ENCODE measurements around the gene TMF1.
A peak's percentile ranks its signal among the peaks of the same experiment; 100 is the strongest.

Gene TMF1

DNA sequence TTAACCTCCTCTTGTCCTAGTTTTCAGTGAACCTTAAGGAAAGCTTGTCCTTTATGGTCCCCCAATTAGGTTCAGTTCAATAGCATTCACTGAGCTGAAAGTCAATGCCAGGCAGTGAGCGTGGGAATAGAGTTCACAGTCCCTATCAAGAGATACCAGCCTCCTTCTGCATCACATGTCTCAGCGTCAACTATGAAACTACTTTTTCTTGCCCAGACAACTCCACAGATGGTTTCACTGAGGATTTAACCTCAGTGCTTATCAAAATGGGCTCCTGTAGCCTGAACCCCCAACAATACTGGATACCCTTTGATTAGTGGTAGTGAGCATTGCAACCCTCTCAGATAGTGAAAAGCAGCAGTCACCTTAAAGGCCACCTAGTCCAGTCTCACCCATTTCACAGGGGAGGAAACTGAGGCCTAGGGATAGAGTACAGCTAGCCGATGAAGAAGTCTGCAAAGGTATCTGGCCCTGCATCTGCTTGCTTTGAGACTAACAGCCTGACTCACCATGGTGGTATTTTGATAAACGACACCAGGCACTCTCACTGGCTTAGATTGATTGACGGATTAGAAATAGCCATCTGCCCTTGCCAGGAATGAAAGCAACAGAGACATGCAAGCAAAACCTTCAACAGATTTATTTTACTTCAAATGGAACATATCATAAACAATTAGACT, 29.6 kb upstream of the TMF1 start:
- DNase-seq (ENCODE audit: low spot score), result no peak

DNA sequence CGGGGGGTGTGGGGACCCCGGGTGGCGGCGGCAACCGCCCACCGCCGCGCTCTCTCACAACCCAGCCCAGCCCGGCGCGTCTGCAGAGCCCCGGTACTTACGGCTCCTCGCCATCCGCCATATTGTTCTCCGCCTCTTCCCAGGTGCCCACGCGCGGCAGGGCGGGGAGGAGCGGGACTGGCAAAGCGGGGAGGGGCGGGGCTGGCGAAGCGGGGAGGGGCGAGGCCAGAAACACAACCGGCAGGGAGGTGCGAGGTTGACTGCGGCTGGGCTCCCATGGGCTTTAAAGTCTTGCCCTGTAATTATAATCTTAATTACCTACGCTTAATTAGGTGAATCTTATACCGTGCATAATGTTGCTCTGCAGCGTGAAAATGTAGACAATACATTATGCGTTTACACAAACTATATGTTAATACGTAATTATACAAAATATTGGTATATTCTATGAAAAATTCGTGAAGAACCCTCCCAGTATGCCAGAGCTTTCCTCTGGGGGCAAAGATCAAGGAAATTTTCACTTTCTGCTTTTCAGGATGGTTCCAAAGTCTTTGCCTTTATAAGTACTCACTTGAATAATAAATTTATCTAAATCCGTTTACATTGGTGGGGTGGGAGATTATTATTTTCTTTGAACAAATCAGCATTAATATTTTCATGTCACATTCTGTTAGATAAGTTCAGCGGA, 28.2 kb upstream of the TMF1 start, which contains the start of gene UBA3:
TSS of gene UBA3 (minus strand) at position 133 of the 688 bp plus-strand sequence. CDS start at position 121, 12 bp downstream.
- peak; percentile 88 for DNase-seq (ENCODE audit: low spot score)

DNA sequence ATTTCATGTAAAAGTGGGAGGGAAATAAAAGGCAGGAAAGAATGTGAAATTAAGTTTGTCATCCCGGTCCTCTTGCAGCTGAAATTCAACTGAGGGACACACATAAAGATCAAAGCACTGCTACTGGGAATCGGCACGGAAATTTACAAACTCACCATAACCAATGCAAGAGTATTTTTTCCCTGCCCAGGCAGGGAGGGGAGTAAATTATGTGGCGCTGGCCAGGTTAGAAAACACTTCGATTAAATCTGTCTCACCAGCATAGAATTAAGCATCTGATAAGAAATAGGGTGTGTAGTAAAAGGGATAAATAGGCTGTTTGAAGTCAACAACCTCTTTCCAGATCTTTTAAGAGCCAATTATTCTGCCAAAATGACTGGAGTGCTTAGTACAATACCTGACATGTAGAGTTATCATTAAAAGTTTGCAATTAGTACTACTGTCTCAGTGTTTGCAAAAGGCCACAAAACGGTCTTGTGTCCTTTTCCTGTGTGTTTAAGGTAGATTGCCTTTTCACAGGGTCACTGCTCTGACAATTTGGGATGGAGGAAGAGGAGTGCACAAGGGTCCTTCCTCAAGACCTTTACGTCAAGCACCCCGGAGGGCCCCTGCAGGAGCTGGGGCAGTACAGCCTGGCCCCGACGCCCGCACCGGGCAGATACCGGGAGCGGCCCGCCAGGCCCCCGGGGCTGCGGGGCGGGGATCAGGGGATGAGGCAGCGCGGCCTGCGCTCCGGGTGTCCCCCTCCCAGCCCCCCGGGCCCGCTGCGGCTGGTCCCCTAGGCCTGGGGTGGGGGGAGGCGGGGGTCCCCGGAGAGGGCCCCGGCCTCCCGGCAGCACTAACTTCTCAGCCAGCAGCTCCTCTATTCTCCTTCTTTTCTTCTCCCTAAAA, 27.4 kb upstream of the TMF1 start:
- peak; percentile 48 for DNase-seq (ENCODE audit: low spot score)

GRCh38 chr3:69072928-69073327, 20.8 kb upstream of the TMF1 start:
- DNase-seq (ENCODE audit: low spot score), result no peak

DNA sequence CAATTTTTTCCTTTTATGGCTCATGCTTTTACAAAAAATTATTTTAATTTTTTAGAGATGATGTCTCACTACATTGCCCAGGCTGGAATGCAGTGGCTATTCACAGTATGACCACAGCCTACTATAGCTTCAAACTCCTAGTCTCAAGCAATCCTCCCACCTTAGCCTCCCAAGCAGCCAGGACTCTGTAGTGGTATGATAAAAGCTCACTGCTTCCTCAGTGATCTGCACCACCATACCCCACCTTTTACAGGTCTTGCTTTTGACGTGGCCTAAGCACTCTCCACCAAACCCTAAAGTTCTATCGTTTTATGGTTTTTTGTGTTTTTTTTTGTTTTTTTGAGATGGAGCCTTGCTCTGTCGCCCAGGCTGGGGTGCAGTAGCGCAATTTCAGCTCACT, 14.0 kb upstream of the TMF1 start:
- no peak for DNase-seq (ENCODE audit: low spot score)

- DNase-seq (ENCODE audit: low spot score), result no peak
Measured at GRCh38 chr3:69065318-69065964, 13.3 kb upstream of the TMF1 start.

- no peak for DNase-seq (ENCODE audit: low spot score)
Measured at GRCh38 chr3:69063636-69064035, 11.5 kb upstream of the TMF1 start.

DNA sequence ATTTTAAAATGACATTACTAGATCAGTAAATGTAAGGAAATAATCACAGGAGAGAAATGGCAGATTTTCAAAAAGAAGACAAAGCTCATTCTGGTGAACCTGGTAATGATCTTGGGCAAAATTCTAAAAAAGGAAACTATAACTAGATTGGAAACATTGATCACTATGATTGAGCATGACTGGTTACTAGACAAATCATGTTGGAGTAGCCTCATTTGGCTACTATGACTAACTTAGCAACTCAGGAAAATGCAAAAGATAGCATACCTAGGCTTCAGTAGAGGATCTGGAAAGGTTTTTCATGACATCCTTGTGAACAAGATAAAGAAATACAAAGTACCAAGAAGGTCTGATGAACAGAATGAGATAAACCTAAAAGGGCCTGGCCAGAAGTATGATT, 7.6 kb upstream of the TMF1 start:
- no peak for DNase-seq (ENCODE audit: low spot score)

DNA sequence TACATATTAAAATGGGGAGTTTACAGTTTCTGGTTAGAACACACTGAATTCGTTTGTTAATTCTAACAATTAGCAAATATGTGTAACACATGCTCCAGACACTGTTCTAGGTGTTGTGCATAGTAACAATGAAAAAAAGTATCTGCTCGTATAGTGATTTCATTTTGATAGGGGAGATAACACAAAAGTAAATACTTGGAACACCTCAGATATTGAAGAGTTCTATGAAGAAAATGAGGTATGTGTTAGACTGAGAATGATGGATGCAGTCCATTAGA, 6.8 kb upstream of the TMF1 start:
- no peak for DNase-seq (ENCODE audit: low spot score)

DNA sequence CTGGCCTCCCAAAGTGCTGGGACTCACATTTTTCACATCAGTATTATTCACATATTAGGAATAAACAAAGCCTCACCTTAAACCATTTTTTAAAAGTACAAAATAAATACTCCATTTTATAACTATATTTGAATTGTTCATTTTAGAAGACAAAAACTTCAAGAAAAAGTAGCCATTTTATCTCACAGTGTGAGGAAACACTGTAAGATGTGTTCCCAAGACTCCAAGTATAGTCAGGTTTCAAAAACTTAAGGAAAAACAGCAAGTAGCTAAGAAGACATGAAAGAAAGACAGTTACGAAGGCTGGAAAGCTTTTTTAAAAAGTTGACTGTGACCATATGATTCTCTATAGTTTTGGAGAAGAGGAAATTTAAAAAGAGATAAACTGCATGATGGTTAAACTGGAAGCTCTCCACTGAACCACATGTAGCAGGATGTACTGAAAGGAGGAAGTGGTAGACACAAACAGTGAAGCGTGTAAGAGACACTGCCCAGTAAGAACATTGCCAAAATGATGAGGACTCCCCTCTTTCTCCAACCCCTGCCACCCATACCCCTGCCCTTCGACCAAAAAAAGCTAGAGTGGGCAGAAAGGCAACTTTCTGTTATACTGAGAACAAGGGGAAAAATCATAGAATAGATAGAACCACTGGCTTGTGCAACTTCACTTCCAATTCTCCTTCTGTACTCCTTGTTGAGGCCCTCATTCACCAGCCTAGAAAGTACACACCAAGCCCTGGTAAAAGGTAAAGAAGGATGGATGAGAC, 6.2 kb upstream of the TMF1 start:
- no peak for DNase-seq (ENCODE audit: low spot score)

GRCh38 chr3:69052472-69052898, 352 bp upstream of the TMF1 start:
- no peak for DNase-seq (ENCODE audit: low spot score)

- DNase-seq (ENCODE audit: low spot score), result no peak
Measured at GRCh38 chr3:69048990-69049389, 3.1 kb downstream of the TMF1 start.

GRCh38 chr3:69044608-69045007, 7.5 kb downstream of the TMF1 start:
- no peak for DNase-seq (ENCODE audit: low spot score)

DNA sequence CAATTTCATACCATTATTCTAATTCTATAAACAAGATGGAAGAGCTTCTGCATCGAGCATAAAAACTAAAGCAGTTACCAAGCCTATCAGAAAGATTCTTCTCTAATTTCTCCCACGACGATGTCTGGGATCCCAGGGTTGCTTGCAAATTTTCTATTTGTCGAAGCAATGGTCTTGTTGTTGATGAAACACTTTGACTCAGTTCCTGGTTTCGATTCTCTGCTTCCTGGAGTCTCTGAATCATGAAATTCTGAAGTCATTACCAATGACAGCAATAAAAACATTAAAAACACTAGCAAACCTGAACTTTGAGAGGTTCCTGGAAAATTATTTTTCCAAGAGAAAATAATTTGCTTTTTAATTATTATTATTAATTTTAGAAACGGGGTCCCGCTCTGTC, 18.7 kb downstream of the TMF1 start:
- no peak for DNase-seq (ENCODE audit: low spot score)

GRCh38 chr3:69032737-69033136, 19.4 kb downstream of the TMF1 start:
- DNase-seq (ENCODE audit: low spot score), result no peak

DNA sequence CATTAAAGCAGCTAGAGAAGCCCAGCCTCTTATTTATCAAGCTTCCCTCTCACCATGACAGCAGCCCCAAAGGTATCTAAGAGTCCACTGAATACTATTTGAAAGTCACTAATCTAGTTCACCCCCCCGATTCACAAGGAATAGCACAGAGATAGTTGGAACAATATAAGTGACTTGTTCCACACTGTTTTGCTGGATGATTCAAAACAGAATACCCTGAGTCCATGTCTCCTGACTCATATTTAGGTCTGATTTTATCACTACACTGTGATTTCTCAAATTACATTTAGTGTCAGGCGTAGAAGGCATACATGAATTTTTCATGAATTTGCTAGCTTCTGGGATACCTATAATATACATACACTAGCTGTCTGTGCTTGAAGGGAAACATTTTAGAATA, 20.0 kb downstream of the TMF1 start:
- no peak for DNase-seq (ENCODE audit: low spot score)

DNA sequence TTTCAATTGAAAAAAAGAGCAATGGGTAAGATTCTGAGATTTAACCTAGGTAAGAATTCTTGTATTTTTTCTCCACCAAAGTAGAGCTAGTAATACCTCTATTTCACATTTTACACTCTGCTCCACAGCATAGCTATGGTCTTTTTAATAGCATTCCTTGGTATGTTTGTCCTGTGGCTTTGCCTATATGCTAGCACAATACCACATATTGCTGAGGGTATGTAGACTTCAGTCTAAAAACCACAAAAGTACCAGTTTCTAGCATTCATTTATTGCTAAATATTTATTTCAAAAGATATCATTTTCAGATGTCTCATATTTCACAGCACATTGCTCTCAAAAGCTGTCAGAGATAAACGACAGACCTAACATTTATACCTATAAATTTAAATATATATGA, 20.5 kb downstream of the TMF1 start:
- no peak for DNase-seq (ENCODE audit: low spot score)

DNA sequence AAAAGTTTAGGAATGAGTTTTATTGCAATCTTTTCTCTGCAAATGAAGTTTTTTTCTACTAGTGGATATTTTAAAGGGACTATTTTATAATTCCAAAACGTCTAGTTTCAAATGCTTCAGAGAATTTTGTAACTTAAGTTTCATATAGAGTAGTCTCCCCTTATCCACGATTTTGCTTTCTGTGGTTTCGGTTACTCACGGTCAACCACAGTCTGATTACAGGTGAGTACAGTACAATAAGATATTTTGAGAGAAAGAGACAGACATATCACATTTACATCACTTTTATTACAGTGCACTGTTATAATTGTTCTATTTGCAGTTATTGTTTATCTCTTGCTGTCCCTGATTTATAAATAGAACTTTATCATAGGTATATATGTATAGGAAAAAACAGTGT, 31.3 kb downstream of the TMF1 start:
- no peak for DNase-seq (ENCODE audit: low spot score)

DNA sequence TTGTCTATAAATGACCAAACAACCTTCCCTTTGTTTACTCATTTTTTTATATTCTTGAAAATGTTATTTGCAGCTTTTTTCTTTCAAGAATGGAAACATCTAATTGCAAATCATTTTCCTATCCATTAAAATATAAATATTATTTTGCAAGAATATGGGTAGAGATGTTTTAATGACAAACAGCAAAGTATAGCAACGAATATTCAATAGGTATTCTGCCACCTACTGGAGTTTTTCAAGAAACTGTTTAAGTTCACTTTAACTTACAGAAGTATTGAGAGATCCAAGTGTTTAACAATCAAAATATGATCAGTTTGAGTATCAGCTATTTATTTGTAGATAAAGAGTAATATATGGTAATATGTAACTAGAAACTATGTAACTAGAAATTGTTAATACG, 31.7 kb downstream of the TMF1 start:
- no peak for DNase-seq (ENCODE audit: low spot score)

- no peak for DNase-seq (ENCODE audit: low spot score)
Measured at GRCh38 chr3:69016901-69017300, 35.2 kb downstream of the TMF1 start.

DNA sequence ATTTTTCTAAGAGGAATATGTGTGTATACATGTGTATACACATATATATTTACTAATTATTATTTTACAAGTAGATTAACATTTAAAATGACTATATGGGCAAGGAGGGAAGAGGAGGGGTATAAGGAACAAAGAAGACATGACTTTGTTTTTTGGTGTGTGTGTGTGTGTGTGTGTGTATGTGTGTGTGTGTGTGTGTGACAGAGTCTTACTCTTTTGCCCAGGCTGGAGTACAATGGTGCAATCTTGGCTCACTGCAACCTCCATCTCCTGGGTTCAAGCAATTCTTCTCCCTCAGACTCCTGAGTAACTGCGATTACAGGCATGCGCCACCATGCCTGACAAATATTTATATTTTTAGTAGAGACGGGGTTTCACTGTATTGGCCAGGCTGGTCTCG, 36.0 kb downstream of the TMF1 start:
- no peak for DNase-seq (ENCODE audit: low spot score)

Measured in iPS-NIHi11 (cell line).